Measurements from ENCODE around the gene ALDH3B1.

The ALDH3B1 gene

DNA sequence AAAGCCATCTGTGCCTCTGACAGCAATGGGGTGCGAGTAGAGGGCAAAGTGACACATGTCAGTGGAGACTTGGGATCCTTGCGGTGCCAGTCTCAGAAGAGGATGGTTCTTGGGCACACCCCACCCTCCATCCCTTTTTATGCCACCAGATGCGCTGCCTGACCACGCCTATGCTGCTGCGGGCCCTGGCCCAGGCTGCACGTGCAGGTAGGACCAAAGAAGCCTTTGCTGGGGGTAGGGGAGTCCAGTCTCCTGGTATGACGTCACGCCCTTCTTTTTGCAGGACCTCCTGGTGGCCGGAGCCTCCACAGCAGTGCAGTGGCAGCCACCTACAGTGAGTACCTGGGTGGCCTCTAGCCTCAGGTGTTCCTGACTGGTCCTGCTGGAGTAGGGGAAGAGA lies 21.9 kb downstream of the ALDH3B1 start:
- H3K9ac ChIP-seq (ENCODE audit: insufficient read length): peak overlapping the region; percentile 98
- TF ChIP-seq FOXP2 (optimal IDR thresholded peaks at IDR 0.05; ENCODE audit: control extremely low read depth, extremely low read length, insufficient read depth) (no peak), EZH2 (IDR thresholded peaks at IDR 0.05) (no peak), POLR2AphosphoS5 (IDR thresholded peaks at IDR 0.05; ENCODE audit: borderline replicate concordance, low read depth, low read length) (no peak)
- H3K36me3 ChIP-seq (ENCODE audit: insufficient read depth, low read length): peaks cover 21% of the 10 kb centered on the region; the same call in 1 of the 2 replicates
- no peak overlapping the region for H3K27ac ChIP-seq
- H3K4me3 ChIP-seq: peak overlapping the region; percentile 98
- H3K9me3 ChIP-seq (ENCODE audit: low read depth, low read length): no peaks in the 10 kb centered on the region
- DNase-seq (ENCODE audit: low read depth, low spot score): no peak

- TF ChIP-seq POLR2AphosphoS5 (IDR thresholded peaks at IDR 0.05; ENCODE audit: borderline replicate concordance, low read depth, low read length) (no peak), EZH2 (IDR thresholded peaks at IDR 0.05) (no peak), FOXP2 (optimal IDR thresholded peaks at IDR 0.05; ENCODE audit: control extremely low read depth, extremely low read length, insufficient read depth) (no peak)
- no peaks in the 10 kb centered on the region for H3K9me3 ChIP-seq (ENCODE audit: low read depth, low read length)
- no peak overlapping the region for H3K4me3 ChIP-seq
- no peak overlapping the region for H3K27ac ChIP-seq
- DNase-seq (ENCODE audit: low read depth, low spot score): no peak
- H3K9ac ChIP-seq (ENCODE audit: insufficient read length): no peak overlapping the region
- H3K36me3 ChIP-seq (ENCODE audit: insufficient read depth, low read length): peaks cover 21% of the 10 kb centered on the region; the same call in 1 of the 2 replicates
These were observed 23.0 kb downstream of the ALDH3B1 start for GRCh38 chr11:68032997-68033707.

DNA sequence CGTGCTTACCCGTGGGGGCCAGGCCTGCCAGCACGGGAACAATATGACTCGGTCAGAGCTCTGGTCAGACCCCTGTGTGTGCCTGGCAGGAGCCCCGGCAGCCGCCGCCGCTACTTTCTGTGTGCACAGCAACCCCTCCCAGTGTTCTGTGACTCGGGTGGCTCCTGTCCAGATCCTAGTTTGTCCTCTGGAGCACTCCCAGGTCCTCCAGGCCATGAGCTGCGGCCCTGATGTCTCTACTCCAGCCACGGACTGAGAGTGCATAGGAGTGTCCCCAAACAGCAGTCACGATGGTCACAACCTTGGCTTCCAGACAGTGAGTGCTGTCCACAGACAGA lies 23.6 kb downstream of the ALDH3B1 start:
- no peaks in the 10 kb centered on the region for H3K9me3 ChIP-seq (ENCODE audit: low read depth, low read length)
- no peak for TF ChIP-seq FOXP2 (optimal IDR thresholded peaks at IDR 0.05; ENCODE audit: control extremely low read depth, extremely low read length, insufficient read depth)
- no peak for DNase-seq (ENCODE audit: low read depth, low spot score)
- no peak overlapping the region for H3K27ac ChIP-seq
- peaks cover 21% of the 10 kb centered on the region; the same call in 1 of the 2 replicates for H3K36me3 ChIP-seq (ENCODE audit: insufficient read depth, low read length)
- no peak overlapping the region for H3K9ac ChIP-seq (ENCODE audit: insufficient read length)
- H3K4me3 ChIP-seq: no peak overlapping the region

DNA sequence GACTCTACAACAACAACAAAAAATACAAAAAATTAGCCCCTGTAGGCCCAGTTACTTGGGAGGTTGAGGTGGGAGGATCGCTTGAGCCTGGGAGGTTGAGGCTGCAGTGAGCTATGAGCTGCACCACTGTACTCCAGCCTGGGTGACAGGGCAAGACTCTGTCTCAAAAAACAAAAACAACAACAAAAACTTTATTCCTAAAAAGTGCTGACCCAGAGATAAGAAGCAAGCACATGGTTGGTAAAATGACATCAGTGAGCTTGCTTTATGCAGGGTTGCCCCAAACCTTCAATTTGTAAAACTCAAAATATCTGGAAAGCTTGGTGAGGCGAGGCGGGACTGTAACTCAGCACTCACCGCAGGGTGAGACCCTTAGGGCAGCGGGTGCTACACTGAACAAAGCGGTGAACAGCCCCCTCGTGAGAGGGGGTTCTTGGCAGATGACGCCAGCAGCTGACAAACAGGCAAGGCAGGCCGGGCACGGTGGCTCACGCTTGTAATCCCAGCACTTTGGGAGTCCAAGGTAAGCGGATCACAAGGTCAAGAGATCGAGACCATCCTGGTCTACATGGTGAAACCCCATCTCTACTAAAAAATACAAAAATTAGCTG lies 25.2 kb downstream of the ALDH3B1 start:
- no peak overlapping the region for H3K27ac ChIP-seq
- peaks cover 21% of the 10 kb centered on the region; the same call in 1 of the 2 replicates for H3K36me3 ChIP-seq (ENCODE audit: insufficient read depth, low read length)
- no peaks in the 10 kb centered on the region for H3K9me3 ChIP-seq (ENCODE audit: low read depth, low read length)
- H3K9ac ChIP-seq (ENCODE audit: insufficient read length): no peak overlapping the region
- no peak for DNase-seq (ENCODE audit: low read depth, low spot score)
- no peak for TF ChIP-seq POLR2AphosphoS5 (IDR thresholded peaks at IDR 0.05; ENCODE audit: borderline replicate concordance, low read depth, low read length)
- no peak for TF ChIP-seq FOXP2 (optimal IDR thresholded peaks at IDR 0.05; ENCODE audit: control extremely low read depth, extremely low read length, insufficient read depth)
- TF ChIP-seq EZH2 (IDR thresholded peaks at IDR 0.05): no peak
- H3K4me3 ChIP-seq: no peak overlapping the region

DNA sequence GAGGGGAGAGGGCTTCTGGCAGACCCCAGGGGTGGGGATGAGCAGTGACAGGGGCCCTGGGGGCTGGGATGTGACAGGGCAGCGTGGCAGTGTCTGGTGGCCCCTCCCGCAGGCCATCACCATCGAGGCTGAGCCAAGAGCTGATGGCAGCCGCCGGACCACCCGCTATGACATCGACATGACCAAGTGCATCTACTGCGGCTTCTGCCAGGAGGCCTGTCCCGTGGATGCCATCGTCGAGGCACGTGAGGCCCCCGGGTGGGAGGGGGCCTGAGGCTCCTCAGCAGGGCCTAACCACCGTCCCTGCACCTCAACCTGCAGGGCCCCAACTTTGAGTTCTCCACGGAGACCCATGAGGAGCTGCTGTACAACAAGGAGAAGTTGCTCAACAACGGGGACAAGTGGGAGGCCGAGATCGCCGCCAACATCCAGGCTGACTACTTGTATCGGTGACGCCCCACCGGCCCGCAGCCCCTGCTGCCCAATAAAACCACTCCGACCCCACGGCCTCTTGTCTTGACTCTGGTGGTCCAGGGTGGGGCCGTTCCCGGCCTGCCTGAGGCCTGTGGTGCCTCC lies 26.1 kb downstream of the ALDH3B1 start:
- Histone ChIP-seq H3K9ac (ENCODE audit: insufficient read length) (no peak overlapping the region), H3K36me3 (ENCODE audit: insufficient read depth, low read length) (peaks cover 21% of the 10 kb centered on the region; the same call in 1 of the 2 replicates), H3K9me3 (ENCODE audit: low read depth, low read length) (no peaks in the 10 kb centered on the region), H3K27ac (no peak overlapping the region), H3K4me3 (no peak overlapping the region)
- TF ChIP-seq EZH2 (IDR thresholded peaks at IDR 0.05) (no peak), POLR2AphosphoS5 (IDR thresholded peaks at IDR 0.05; ENCODE audit: borderline replicate concordance, low read depth, low read length) (no peak), FOXP2 (optimal IDR thresholded peaks at IDR 0.05; ENCODE audit: control extremely low read depth, extremely low read length, insufficient read depth) (no peak)
- no peak for DNase-seq (ENCODE audit: low read depth, low spot score)

- Histone ChIP-seq H3K27ac (no peak overlapping the region), H3K36me3 (ENCODE audit: insufficient read depth, low read length) (peaks cover 21% of the 10 kb centered on the region; the same call in 1 of the 2 replicates), H3K9me3 (ENCODE audit: low read depth, low read length) (no peaks in the 10 kb centered on the region), H3K4me3 (no peak overlapping the region), H3K9ac (ENCODE audit: insufficient read length) (no peak overlapping the region)
- no peak for DNase-seq (ENCODE audit: low read depth, low spot score)
- TF ChIP-seq EZH2 (IDR thresholded peaks at IDR 0.05) (no peak), FOXP2 (optimal IDR thresholded peaks at IDR 0.05; ENCODE audit: control extremely low read depth, extremely low read length, insufficient read depth) (no peak), POLR2AphosphoS5 (IDR thresholded peaks at IDR 0.05; ENCODE audit: borderline replicate concordance, low read depth, low read length) (0 out of 2 replicates have a peak, but pooled peaks have one; percentile 36)
These were observed 26.7 kb downstream of the ALDH3B1 start for GRCh38 chr11:68036717-68037239.

- Histone ChIP-seq H3K9me3 (ENCODE audit: low read depth, low read length) (no peaks in the 10 kb centered on the region), H3K27ac (no peak overlapping the region), H3K36me3 (ENCODE audit: insufficient read depth, low read length) (peaks cover 18% of the 10 kb centered on the region; the same call in 1 of the 2 replicates), H3K9ac (ENCODE audit: insufficient read length) (no peak overlapping the region), H3K4me3 (no peak overlapping the region)
- no peak for DNase-seq (ENCODE audit: low read depth, low spot score)
- TF ChIP-seq FOXP2 (optimal IDR thresholded peaks at IDR 0.05; ENCODE audit: control extremely low read depth, extremely low read length, insufficient read depth): no peak
- TF ChIP-seq POLR2AphosphoS5 (IDR thresholded peaks at IDR 0.05; ENCODE audit: borderline replicate concordance, low read depth, low read length): no peak
- no peak for TF ChIP-seq EZH2 (IDR thresholded peaks at IDR 0.05)
These were observed 27.5 kb downstream of the ALDH3B1 start for GRCh38 chr11:68037411-68038225.

Data from SK-N-MC (cell line).